OCI-LY7 (cell line): ENCODE measurements around the gene SLC25A45. TPM values are rescaled to one million over a fixed set of nuclear protein-coding genes. Genes with fewer than 3 reads are reported as not detected.

Experiments used
- BruUV-seq: library from RNA; stranded (reverse); fragments of 400-500 nt; replicated peaks from 2 replicates; lab custom pipeline; 2021; lab: Mats Ljungman, UMichigan
- CTCF ChIA-PET: fragments of 300-600 bp; sonication (Branson Sonifier 250); formaldehyde crosslinking; loops from one replicate; lab custom pipeline; 2022; ENCODE audit warnings: antibody characterized with exemption; ENCODE audit not compliant: unreplicated experiment; lab: Charles Lee
- POLR2A ChIA-PET: fragments of 300-600 bp; sonication (Branson Sonifier 250); formaldehyde crosslinking; loops from one replicate; lab custom pipeline; 2022; ENCODE audit warnings: antibody characterized with exemption; lab: Charles Lee
- DNase-seq: peaks from one replicate; pipeline ENCODE4 v3.0.0-alpha.2; 2015; ENCODE audit warnings: low spot score
- H2AFZ ChIP-seq: fragments of 200-600 bp; sonication (generic), shearing (Covaris generic); 2 replicates; pipeline ENCODE4 v1.6.1; 2014; ENCODE audit warnings: mild to moderate bottlenecking, antibody characterized with exemption, low read length, moderate library complexity
- H3K27ac ChIP-seq: fragments of 200-600 bp; sonication (generic); 2 replicates; pipeline ENCODE4 v1.5.1; 2014; ENCODE audit warnings: mixed run types, low read depth, mild to moderate bottlenecking, moderate library complexity, low read length, inconsistent platforms; ENCODE audit not compliant: poor library complexity, severe bottlenecking
- H3K36me3 ChIP-seq: fragments of 200-600 bp; sonication (generic); 2 replicates; pipeline ENCODE4 v1.6.1; 2014; ENCODE audit warnings: mild to moderate bottlenecking, antibody characterized with exemption, low read length, moderate library complexity, mixed read lengths; ENCODE audit not compliant: insufficient read depth
- H3K4me1 ChIP-seq: fragments of 200-600 bp; sonication (generic); 2 replicates; pipeline ENCODE4 v1.5.1; 2014; ENCODE audit warnings: mild to moderate bottlenecking, low read length; ENCODE audit not compliant: insufficient read depth, poor library complexity, severe bottlenecking
- H3K4me2 ChIP-seq: fragments of 200-600 bp; sonication (generic); 2 replicates; pipeline ENCODE4 v1.6.1; 2014; ENCODE audit warnings: mild to moderate bottlenecking, low read length
- H3K4me3 ChIP-seq: fragments of 200-600 bp; sonication (generic); 2 replicates; pipeline ENCODE4 v1.5.1; 2014; ENCODE audit warnings: mild to moderate bottlenecking, low read depth, low read length; ENCODE audit not compliant: poor library complexity, severe bottlenecking
- H3K79me2 ChIP-seq: fragments of 200-600 bp; sonication (generic); 2 replicates; pipeline ENCODE4 v1.6.1; 2016; ENCODE audit warnings: low read depth, mild to moderate bottlenecking, low read length, moderate library complexity, mixed read lengths; ENCODE audit not compliant: insufficient read depth
- H3K9me2 ChIP-seq: fragments of 200-600 bp; sonication (generic); 2 replicates; pipeline ENCODE4 v1.6.1; 2016; ENCODE audit warnings: mild to moderate bottlenecking, low read length, mixed read lengths; ENCODE audit not compliant: insufficient read depth
- H3K9me3 ChIP-seq: fragments of 200-600 bp; sonication (generic); 2 replicates; pipeline ENCODE4 v1.6.1; 2014; ENCODE audit warnings: mild to moderate bottlenecking, mixed run types, low read length, mixed read lengths
- H4K20me1 ChIP-seq: fragments of 200-600 bp; sonication (generic); 2 replicates; pipeline ENCODE4 v1.6.1; 2014; ENCODE audit warnings: mild to moderate bottlenecking, antibody characterized with exemption, low read length, moderate library complexity, mixed read lengths; ENCODE audit not compliant: insufficient read depth
- EZH2phosphoT487 ChIP-seq: fragments of 200-600 bp; sonication (generic); IDR thresholded peaks from 2 replicates; pipeline ENCODE4 v1.6.1; 2018; ENCODE audit warnings: low read depth, borderline replicate concordance, mild to moderate bottlenecking, mixed run types, antibody characterized with exemption, low read length, moderate library complexity, mixed read lengths
- intact Hi-C: fragments of 100-400 bp; cut with micrococcal nuclease; formaldehyde crosslinking; loops from one replicate; pipeline ENCODE4 v1.10.0; 2022; ENCODE audit not compliant: unreplicated experiment
- total RNA-seq, 2 experiments: library from RNA; depleted of rRNA in 1 of 2; stranded (reverse); fragments of >200 nt in 1 of 2; shearing (Covaris generic) in 1 of 2; gene quantifications; 2 replicates each; pipeline ENCODE4 v1.2.3, GENCODE V29; 2014 to 2022
- TF ChIP-seq, protein P1 (sequence below): fragments of 200-600 bp; sonication (generic); conservative IDR thresholded peaks from 2 replicates; pipeline ENCODE4 v1.5.1; 2014; ENCODE audit warnings: mild to moderate bottlenecking, antibody characterized with exemption, low read length, moderate library complexity, mixed read lengths

The SLC25A45 gene
- total RNA-seq, 2 experiments from 2014 or later, result 7.0 to 20.7 TPM

DNA sequence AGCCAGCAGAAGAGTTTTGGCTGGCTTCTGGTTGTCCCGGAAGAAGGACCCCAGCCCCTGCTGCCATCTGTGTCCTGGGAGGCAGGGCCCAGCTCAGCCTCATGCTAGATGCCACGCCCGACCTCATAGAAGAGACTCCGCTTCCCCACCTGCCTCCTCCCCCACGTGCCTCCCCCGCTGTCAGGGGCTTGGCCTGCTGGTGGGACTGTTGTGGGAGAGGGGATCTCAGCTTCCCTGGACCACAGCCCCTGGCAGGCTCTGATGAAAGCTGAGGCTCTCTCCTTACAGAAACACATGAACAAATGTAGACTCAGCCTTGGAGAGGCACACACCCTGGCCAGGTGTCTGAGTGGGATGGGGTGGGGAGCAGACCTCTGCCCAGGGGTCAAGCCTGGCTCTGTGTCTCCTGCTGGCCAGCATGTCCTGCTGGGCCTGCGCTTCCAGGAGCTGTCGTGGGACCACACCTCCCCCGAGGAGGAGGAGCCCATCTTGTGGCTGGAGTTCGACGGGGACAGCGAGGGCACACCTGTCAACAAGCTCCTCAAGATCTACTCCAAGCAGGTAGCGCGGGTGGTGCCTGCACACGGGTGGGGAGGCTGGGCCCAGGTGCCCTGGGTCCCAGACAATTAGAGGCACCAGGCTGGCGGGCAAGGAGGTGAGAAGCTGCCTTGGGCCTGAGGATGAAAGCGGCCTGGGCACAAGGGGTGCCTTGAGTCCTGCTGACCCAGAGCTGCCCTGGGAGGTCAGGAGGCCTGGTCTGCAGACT is 18.0 kb upstream of the SLC25A45 start:
- Histone ChIP-seq H3K4me3 (no peak overlapping the region), H3K27ac (no peak overlapping the region), H4K20me1 (0 out of 2 replicates have a peak, but pooled peaks cover 4% of the 10 kb centered on the region), H3K9me3 (no peaks in the 10 kb centered on the region), H3K36me3 (peaks cover 64% of the 10 kb centered on the region), H3K79me2 (no peaks in the 10 kb centered on the region), H2AFZ (no peak overlapping the region), H3K9me2 (no peaks in the 10 kb centered on the region), H3K4me1 (peaks cover 38% of the 10 kb centered on the region), H3K4me2 (no peak overlapping the region)
- CTCF ChIA-PET, result no interaction called here
- POLR2A ChIA-PET, result no interaction called here
- DNase-seq, result no peak
- intact Hi-C loops, result no loop called here
- no TSS peak for BruUV-seq
- no peak for TF ChIP-seq EZH2phosphoT487
- TF ChIP-seq, protein P1, sequence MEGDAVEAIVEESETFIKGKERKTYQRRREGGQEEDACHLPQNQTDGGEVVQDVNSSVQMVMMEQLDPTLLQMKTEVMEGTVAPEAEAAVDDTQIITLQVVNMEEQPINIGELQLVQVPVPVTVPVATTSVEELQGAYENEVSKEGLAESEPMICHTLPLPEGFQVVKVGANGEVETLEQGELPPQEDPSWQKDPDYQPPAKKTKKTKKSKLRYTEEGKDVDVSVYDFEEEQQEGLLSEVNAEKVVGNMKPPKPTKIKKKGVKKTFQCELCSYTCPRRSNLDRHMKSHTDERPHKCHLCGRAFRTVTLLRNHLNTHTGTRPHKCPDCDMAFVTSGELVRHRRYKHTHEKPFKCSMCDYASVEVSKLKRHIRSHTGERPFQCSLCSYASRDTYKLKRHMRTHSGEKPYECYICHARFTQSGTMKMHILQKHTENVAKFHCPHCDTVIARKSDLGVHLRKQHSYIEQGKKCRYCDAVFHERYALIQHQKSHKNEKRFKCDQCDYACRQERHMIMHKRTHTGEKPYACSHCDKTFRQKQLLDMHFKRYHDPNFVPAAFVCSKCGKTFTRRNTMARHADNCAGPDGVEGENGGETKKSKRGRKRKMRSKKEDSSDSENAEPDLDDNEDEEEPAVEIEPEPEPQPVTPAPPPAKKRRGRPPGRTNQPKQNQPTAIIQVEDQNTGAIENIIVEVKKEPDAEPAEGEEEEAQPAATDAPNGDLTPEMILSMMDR, result no peak

DNA sequence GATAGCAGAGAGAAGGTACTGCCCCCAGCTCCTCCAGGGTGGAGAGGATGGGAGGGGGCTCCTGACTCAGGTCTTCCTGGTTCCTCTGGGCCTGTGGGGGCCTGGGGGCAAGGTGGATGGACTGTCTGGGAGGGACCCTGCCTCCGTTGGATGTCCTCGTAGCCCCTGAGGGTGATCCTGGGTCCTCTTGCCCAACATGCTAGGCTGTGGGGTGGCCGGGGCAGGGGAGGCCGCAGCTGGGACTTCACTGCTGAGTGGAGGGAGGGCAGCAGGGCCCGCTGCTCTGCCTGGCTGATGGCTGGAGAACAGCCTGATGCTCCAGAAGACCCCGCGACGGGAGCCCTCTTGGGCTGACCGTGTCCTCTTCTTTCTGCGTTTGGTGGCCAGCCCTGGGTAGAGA is 17.4 kb upstream of the SLC25A45 start:
- ChIA-PET POLR2A (no interaction called here), CTCF (interaction anchor here (0.6 kb wide), 1 partner anchor 15 kb away, joined by 3 read pairs; no protein-coding TSS in a partner anchor)
- no peak for DNase-seq
- intact Hi-C loops, result no loop called here
- Histone ChIP-seq H3K36me3 (peaks cover 59% of the 10 kb centered on the region), H4K20me1 (0 out of 2 replicates have a peak, but pooled peaks cover 4% of the 10 kb centered on the region), H3K9me3 (no peaks in the 10 kb centered on the region), H2AFZ (no peak overlapping the region), H3K4me1 (peaks cover 34% of the 10 kb centered on the region), H3K27ac (no peak overlapping the region), H3K9me2 (no peaks in the 10 kb centered on the region), H3K4me2 (no peak overlapping the region), H3K4me3 (no peak overlapping the region), H3K79me2 (no peaks in the 10 kb centered on the region)
- BruUV-seq, result no TSS peak
- TF ChIP-seq, protein P1, result no peak
- no peak for TF ChIP-seq EZH2phosphoT487

DNA sequence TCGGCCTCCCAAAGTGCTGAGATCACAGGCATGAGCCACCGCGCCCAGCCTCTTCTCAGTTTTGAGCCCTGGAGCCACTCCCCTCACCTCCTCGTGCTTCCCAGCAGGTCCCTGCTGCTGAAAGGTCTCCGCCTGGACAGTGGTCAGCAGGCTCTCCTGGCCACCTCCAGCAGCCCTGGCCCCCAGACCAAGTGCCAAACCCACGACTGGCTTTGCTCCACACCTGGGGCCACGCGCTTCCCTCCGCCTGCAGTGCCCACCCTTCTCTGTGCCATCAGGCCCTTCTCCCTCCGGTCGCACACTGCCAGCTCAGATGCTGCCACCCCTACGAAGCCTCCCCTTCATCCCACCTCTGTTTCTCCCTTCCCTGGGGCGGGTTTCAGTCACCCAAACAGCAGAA is 16.8 kb upstream of the SLC25A45 start:
- Histone ChIP-seq H3K4me1 (peaks cover 29% of the 10 kb centered on the region), H3K27ac (no peak overlapping the region), H3K9me2 (no peaks in the 10 kb centered on the region), H3K9me3 (no peaks in the 10 kb centered on the region), H3K4me3 (no peak overlapping the region), H3K79me2 (no peaks in the 10 kb centered on the region), H4K20me1 (0 out of 2 replicates have a peak, but pooled peaks cover 4% of the 10 kb centered on the region), H3K36me3 (peaks cover 59% of the 10 kb centered on the region), H3K4me2 (no peak overlapping the region), H2AFZ (no peak overlapping the region)
- CTCF ChIA-PET, result interaction anchor here (0.6 kb wide), 1 partner anchor 16 kb away, joined by 3 read pairs; no protein-coding TSS in a partner anchor
- no TSS peak for BruUV-seq
- POLR2A ChIA-PET, result interaction anchor here (0.7 kb wide), 1 partner anchor 79 kb away, joined by 6 read pairs; no protein-coding TSS in a partner anchor
- DNase-seq, result no peak
- TF ChIP-seq, protein P1, result no peak
- TF ChIP-seq EZH2phosphoT487, result no peak
- intact Hi-C loops, result no loop called here
